Right lobe of liver (tissue), 6 donors: Measurements from ENCODE around the gene MXD3. TPM values are rescaled to one million over a fixed set of nuclear protein-coding genes. Genes with fewer than 3 reads are reported as not detected.
"Not testable (repeated sequence)": the region's sequence is repeated elsewhere in the genome, so short reads cannot be mapped to it uniquely, and the experiment has no call there.

Source experiments
- ATAC-seq, 4 donors: fragments of 200-7000 bp; cut with Tn5 transposase; one replicate each; pipeline ENCODE4 v1.9.1; 2020; ENCODE audit warnings: mild to moderate bottlenecking in 4 of 4, moderate library complexity in 4 of 4
- DNase-seq, 3 donors: peaks; one replicate each; pipeline ENCODE4 v3.0.0-alpha.2; 2020
- H3K27ac ChIP-seq, 3 donors: fragments of 200-600 bp; one replicate each; pipeline ENCODE4 v1.8.0; 2022
- H3K27me3 ChIP-seq, 2 donors: fragments of 200-600 bp; one replicate each; pipeline ENCODE4 v1.8.0; 2022
- H3K36me3 ChIP-seq, 4 donors: fragments of 200-600 bp; sonication (generic) in 1 of 4; one replicate each; pipeline versions ENCODE4 v1.5.1 to v1.8.0; 2017 to 2022; ENCODE audit warnings: control low read depth in 1 of 4
- H3K4me1 ChIP-seq, 4 donors: fragments of 200-600 bp; sonication (generic) in 1 of 4; one replicate each; pipeline versions ENCODE4 v1.5.1 to v1.8.0; 2017 to 2022; ENCODE audit warnings: control low read depth in 1 of 4
- H3K4me3 ChIP-seq, 3 donors: fragments of 200-600 bp; one replicate each; pipeline ENCODE4 v1.8.0; 2022
- H3K9me3 ChIP-seq, 4 donors: fragments of 200-600 bp; sonication (generic) in 1 of 4; one replicate each; pipeline versions ENCODE4 v1.5.1 to v1.8.0; 2017 to 2022; ENCODE audit warnings: control low read depth in 1 of 4
- CTCF ChIP-seq, 4 donors: fragments of 200-600 bp in 3 of 4; fragments of 450-650 bp in 1 of 4; IDR thresholded peaks; one replicate each; pipeline versions ENCODE4 v1.5.1 to v1.8.0; 2016 to 2022; ENCODE audit warnings: antibody characterized with exemption in 4 of 4, mild to moderate bottlenecking in 2 of 4
- POLR2A ChIP-seq: fragments of 450-650 bp; IDR thresholded peaks from one replicate; pipeline ENCODE4 v1.6.1; 2017; ENCODE audit warnings: antibody characterized with exemption, mild to moderate bottlenecking
- WGBS: methylation state at CpG from one replicate; pipeline ENCODE4 v1.1.6; 2018; ENCODE audit warnings: low coverage, low lambda C conversion rate; ENCODE audit not compliant: insufficient coverage; ENCODE audit errors: missing lambda C conversion rate; 5-methylcytosine and 5-hydroxymethylcytosine counted together
- intact Hi-C, 2 donors: fragments of 100-400 bp; cut with DNase I; formaldehyde crosslinking; loops; one replicate each; pipeline versions ENCODE4 v1.11.2 to v1.14.1; 2022
- total RNA-seq, 6 experiments: library from RNA; depleted of rRNA in 2 of 6; stranded (reverse); fragments of >200 nt in 2 of 6; fragmentation: NEBNext Ultra II Directional in 3 of 6; extraction: Animal tissue kit (Norgen Biotek cat#: 25700) in 3 of 6; gene quantifications; one replicate each; pipeline versions ENCODE4 v1.1.0 to v1.2.4, GENCODE V29; 2016 to 2023
- donor health status: DM: no; HTN: yes; CAD: no.
- donor health status: DM: no; HTN: no; CAD: no.
- donor health status: DM: no; HTN: no; CAD: no.
- donor health status: DM: no; HTN: yes; CAD: no.
- donor health status: DM: no; HTN: yes; CAD: no.

The MXD3 gene
- total RNA-seq, 6 experiments from 2014 or later: 2.2 to 6.2 (median 4.9) TPM

- ATAC-seq: no peak
- intact Hi-C loops: no loop called here
- Histone ChIP-seq H3K27ac (no peak overlapping the region), H3K27me3 (no peaks in the 10 kb centered on the region), H3K4me3 (no peak overlapping the region), H3K9me3 (no peaks in the 10 kb centered on the region), H3K4me1 (peaks cover 0 to 10% (median 0%) of the 10 kb centered on the region in 4 donors), H3K36me3 (peaks cover 0 to 63% (median 19%) of the 10 kb centered on the region in 4 donors)
- TF ChIP-seq CTCF (IDR thresholded peaks at IDR 0.05) (no peak), POLR2A (no peak)
- DNase-seq: no peak
- 99% methylated on average over 5 of the region's 7 CpGs for WGBS
Observed at GRCh38 chr5:177260961-177261360, 50.7 kb downstream of the MXD3 start.

GRCh38 chr5:177258711-177259110 lies 53.0 kb downstream of the MXD3 start:
- H3K27ac ChIP-seq, H3K4me3 ChIP-seq, H3K9me3 ChIP-seq, H3K27me3 ChIP-seq, DNase-seq, ATAC-seq, intact Hi-C loops: not testable (repeated sequence)
- peaks cover 0 to 10% (median 0%) of the 10 kb centered on the region in 4 donors for H3K4me1 ChIP-seq
- H3K36me3 ChIP-seq: peaks cover 0 to 76% (median 18%) of the 10 kb centered on the region in 4 donors
- 82% methylated on average over 5 of the region's 7 CpGs for WGBS

Other genes with a start within 250 kb of the MXD3 start
- gene FGFR4, start 225.0 kb downstream of the MXD3 start, total RNA-seq: 10 to 100 TPM; 38.9 to 73.3 (median 55.1) TPM
- 10 to 100 TPM; 13.1 to 33.1 (median 23.6) TPM for gene NSD1, start 178.1 kb downstream of the MXD3 start, total RNA-seq
- 10 to 100 TPM; 11.0 to 28.8 (median 16.2) TPM for gene RAB24, start 8.2 kb downstream of the MXD3 start, total RNA-seq
- gene PRELID1, start 8.1 kb downstream of the MXD3 start, total RNA-seq: 100 to 1,000 TPM in 2 of 6 experiments, 10 to 100 TPM in 4; 64.1 to 116 (median 84.4) TPM
- 100 to 1,000 TPM; 103 to 297 (median 160) TPM for gene LMAN2, start 39.8 kb upstream of the MXD3 start, total RNA-seq
- 10 to 100 TPM; 29.2 to 43.1 (median 35.2) TPM for gene RGS14, start 46.0 kb upstream of the MXD3 start, total RNA-seq
- gene SLC34A1, start 72.5 kb upstream of the MXD3 start, total RNA-seq: 1 to 10 TPM in 3 of 6 experiments, under 1 TPM in 2, not detected in 1; 0.12 to 5.3 (median 1.6) TPM
- gene PFN3, start 88.8 kb upstream of the MXD3 start, total RNA-seq: not detected
- 100 to 1,000 TPM; 236 to 518 (median 365) TPM for gene F12, start 97.7 kb upstream of the MXD3 start, total RNA-seq
- gene GRK6, start 114.8 kb upstream of the MXD3 start, total RNA-seq: 10 to 100 TPM in 3 of 6 experiments, 1 to 10 TPM in 3; 6.1 to 10.8 (median 10.0) TPM
- gene PRR7, start 134.9 kb upstream of the MXD3 start, total RNA-seq: 10 to 100 TPM in 1 of 6 experiments, 1 to 10 TPM in 3, under 1 TPM in 2; 0.15 to 13.0 (median 1.9) TPM
- gene DBN1, start 161.7 kb upstream of the MXD3 start, total RNA-seq: 1 to 10 TPM; 1.1 to 4.6 (median 3.1) TPM
- gene PDLIM7, start 185.7 kb upstream of the MXD3 start, total RNA-seq: 10 to 100 TPM in 4 of 6 experiments, 1 to 10 TPM in 2; 3.7 to 24.0 (median 13.6) TPM
- 1 to 10 TPM; 2.5 to 6.6 (median 3.9) TPM for gene DOK3, start 197.9 kb upstream of the MXD3 start, total RNA-seq
- 10 to 100 TPM; 35.1 to 64.8 (median 47.9) TPM for gene DDX41, start 205.1 kb upstream of the MXD3 start, total RNA-seq
- gene FAM193B, start 242.7 kb upstream of the MXD3 start, total RNA-seq: 10 to 100 TPM; 22.1 to 55.4 (median 39.2) TPM